Vagina (tissue), 2 donors: Measurements from ENCODE around the gene SRI. TPM values are rescaled to one million over a fixed set of nuclear protein-coding genes. Genes with fewer than 3 reads are reported as not detected.
A peak's percentile ranks its signal among the peaks of the same experiment; 100 is the strongest.
"Not testable (repeated sequence)": the region's sequence is repeated elsewhere in the genome, so short reads cannot be mapped to it uniquely, and the experiment has no call there.

ENCODE experiments used
- DNase-seq, 2 donors: peaks; one replicate each; pipeline ENCODE4 v3.0.0-alpha.2; 2017; ENCODE audit errors: extremely low spot score in 2 of 2
- H3K27ac ChIP-seq: fragments of 200-600 bp; sonication (generic); one replicate; pipeline ENCODE4 v1.5.1; 2019
- H3K27me3 ChIP-seq: fragments of 200-600 bp; sonication (generic); one replicate; pipeline ENCODE4 v1.5.1; 2019
- H3K36me3 ChIP-seq, 2 donors: fragments of 200-600 bp; sonication (generic); one replicate each; pipeline ENCODE4 v1.5.1; 2017 to 2019
- H3K4me1 ChIP-seq: fragments of 200-600 bp; sonication (generic); one replicate; pipeline ENCODE4 v1.5.1; 2019
- H3K4me3 ChIP-seq, 2 donors: fragments of 200-600 bp; sonication (generic); 1 replicate in 1 of 2; 2 replicates in 1 of 2; pipeline ENCODE4 v1.5.1; 2016 to 2019
- H3K9me3 ChIP-seq: fragments of 200-600 bp; sonication (generic); one replicate; pipeline ENCODE4 v1.5.1; 2019
- POLR2A ChIP-seq, 2 donors: fragments of 450-650 bp; IDR thresholded peaks; one replicate each; pipeline ENCODE4 v1.6.1; 2017; ENCODE audit warnings: antibody characterized with exemption in 2 of 2, mild to moderate bottlenecking in 2 of 2, moderate library complexity in 2 of 2
- POLR2AphosphoS5 ChIP-seq, 2 donors: sonication (generic); formaldehyde crosslinking; IDR thresholded peaks; one replicate each; pipeline ENCODE4 v1.9.0; 2017; ENCODE audit warnings: antibody characterized with exemption in 2 of 2, mild to moderate bottlenecking in 2 of 2, low read depth in 1 of 2; ENCODE audit not compliant: insufficient read depth in 1 of 2
- intact Hi-C: fragments of 100-400 bp; cut with DNase I; formaldehyde crosslinking; loops from one replicate; pipeline ENCODE4 v1.15.1; 2023
- total RNA-seq: library from RNA; depleted of rRNA; stranded (reverse); fragments of >200 nt; gene quantifications from one replicate; pipeline ENCODE4 v1.2.3, GENCODE V29; 2016
- TF ChIP-seq, protein P1 (sequence below), 3 experiments: fragments of 450-650 bp in 2 of 3; fragments of 200-600 bp in 1 of 3; sonication (generic) in 1 of 3; IDR thresholded peaks; one replicate each; pipeline ENCODE4 v1.5.1; 2017 to 2019; ENCODE audit warnings: antibody characterized with exemption in 3 of 3, mild to moderate bottlenecking in 2 of 3, moderate library complexity in 2 of 3

The SRI gene
- total RNA-seq, 1 donor from 2014 or later: 53.0 TPM

DNA sequence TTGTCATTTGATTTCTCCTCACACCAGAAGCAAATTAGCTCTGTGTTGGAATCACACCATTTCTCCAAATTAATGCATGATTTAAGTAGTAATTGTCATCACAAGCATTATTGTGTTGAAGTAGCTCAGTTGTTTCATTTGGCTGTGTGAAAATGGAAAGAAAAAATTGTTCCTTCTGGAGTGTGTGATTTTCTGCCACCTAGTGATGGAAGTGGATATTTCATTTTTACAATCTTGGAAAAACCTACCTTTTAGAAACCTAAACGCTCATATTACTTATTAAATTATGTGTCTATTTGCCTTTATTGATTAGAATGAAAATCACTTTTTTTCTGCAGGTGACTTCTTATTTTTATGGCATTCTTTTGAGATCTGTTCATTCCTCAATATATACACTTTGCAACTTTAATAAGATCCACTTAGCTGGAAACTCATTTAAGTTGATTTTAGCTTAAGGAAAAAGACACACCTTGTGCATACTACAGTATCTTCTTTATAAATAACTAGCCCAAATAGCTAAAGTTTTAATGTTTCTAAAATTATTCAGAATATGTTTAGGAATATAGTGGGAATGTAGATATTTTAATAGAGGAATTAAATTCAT, 50.0 kb downstream of the SRI start:
- Histone ChIP-seq H3K4me3 (no peak overlapping the region), H3K27me3 (no peaks in the 10 kb centered on the region), H3K27ac (no peak overlapping the region), H3K36me3 (no peaks in the 10 kb centered on the region), H3K4me1 (no peaks in the 10 kb centered on the region), H3K9me3 (no peaks in the 10 kb centered on the region)
- no peak for TF ChIP-seq POLR2AphosphoS5 (IDR thresholded peaks at IDR 0.05; ENCODE audit: insufficient read depth in 1 of 2, low read depth in 1 of 2)
- TF ChIP-seq, protein P1, sequence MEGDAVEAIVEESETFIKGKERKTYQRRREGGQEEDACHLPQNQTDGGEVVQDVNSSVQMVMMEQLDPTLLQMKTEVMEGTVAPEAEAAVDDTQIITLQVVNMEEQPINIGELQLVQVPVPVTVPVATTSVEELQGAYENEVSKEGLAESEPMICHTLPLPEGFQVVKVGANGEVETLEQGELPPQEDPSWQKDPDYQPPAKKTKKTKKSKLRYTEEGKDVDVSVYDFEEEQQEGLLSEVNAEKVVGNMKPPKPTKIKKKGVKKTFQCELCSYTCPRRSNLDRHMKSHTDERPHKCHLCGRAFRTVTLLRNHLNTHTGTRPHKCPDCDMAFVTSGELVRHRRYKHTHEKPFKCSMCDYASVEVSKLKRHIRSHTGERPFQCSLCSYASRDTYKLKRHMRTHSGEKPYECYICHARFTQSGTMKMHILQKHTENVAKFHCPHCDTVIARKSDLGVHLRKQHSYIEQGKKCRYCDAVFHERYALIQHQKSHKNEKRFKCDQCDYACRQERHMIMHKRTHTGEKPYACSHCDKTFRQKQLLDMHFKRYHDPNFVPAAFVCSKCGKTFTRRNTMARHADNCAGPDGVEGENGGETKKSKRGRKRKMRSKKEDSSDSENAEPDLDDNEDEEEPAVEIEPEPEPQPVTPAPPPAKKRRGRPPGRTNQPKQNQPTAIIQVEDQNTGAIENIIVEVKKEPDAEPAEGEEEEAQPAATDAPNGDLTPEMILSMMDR (IDR thresholded peaks at IDR 0.05): peak; percentile 13 to 49 (median 14)
- no peak for TF ChIP-seq POLR2A (IDR thresholded peaks at IDR 0.05)
- DNase-seq: no peak
- intact Hi-C loops: no loop called here

DNA sequence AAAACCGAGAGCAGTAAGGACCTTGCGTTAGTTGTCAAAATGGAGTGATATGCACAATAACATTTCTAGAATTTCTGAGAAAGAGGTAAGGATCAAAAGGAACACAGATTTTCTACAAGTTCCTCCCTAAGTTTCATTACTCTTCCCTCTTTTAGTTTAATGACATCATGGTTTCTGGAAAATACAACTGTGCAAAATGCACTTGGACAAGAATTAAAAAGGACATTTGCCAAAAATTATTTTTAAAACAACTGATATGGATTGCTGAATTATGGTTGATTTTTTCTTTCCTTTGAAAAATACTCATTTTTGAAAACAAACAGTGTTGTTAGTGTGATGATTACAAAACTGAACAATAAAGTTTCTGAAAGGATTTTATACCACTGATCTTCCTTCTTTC, 52.1 kb downstream of the SRI start:
- TF ChIP-seq POLR2AphosphoS5 (IDR thresholded peaks at IDR 0.05; ENCODE audit: insufficient read depth in 1 of 2, low read depth in 1 of 2) (no peak), POLR2A (IDR thresholded peaks at IDR 0.05) (no peak)
- TF ChIP-seq, protein P1 (IDR thresholded peaks at IDR 0.05): no peak
- Histone ChIP-seq H3K36me3 (no peaks in the 10 kb centered on the region), H3K4me3 (no peak overlapping the region), H3K4me1 (no peaks in the 10 kb centered on the region), H3K27me3 (no peaks in the 10 kb centered on the region), H3K27ac (no peak overlapping the region), H3K9me3 (no peaks in the 10 kb centered on the region)
- intact Hi-C loops: no loop called here
- DNase-seq: no peak

DNA sequence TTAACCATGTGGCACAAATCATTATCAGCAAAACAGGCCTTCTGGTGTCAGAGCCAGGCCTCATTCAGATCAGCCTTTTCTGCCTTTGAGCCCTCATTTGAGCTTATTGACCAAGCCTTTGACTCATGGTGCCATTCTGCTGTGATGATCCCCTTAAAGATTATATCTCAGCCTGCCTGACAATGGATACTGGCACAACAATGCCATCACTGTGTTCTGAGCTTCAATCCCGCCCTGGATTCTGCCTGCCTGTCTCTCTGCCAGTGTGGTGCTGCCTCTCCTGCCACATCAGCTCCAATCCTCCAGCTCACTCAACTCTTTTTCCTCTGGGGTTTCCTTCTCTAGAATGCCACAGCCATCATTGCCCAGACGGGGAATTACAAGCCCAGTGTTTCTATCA, 52.6 kb downstream of the SRI start:
- DNase-seq: no peak
- no peaks in the 10 kb centered on the region for H3K9me3 ChIP-seq
- no peaks in the 10 kb centered on the region for H3K4me1 ChIP-seq
- no peaks in the 10 kb centered on the region for H3K36me3 ChIP-seq
- no peaks in the 10 kb centered on the region for H3K27me3 ChIP-seq
- TF ChIP-seq, protein P1 (IDR thresholded peaks at IDR 0.05): no peak
- TF ChIP-seq POLR2A (IDR thresholded peaks at IDR 0.05): no peak
- no peak for TF ChIP-seq POLR2AphosphoS5 (IDR thresholded peaks at IDR 0.05; ENCODE audit: insufficient read depth in 1 of 2, low read depth in 1 of 2)
- no peak overlapping the region for H3K4me3 ChIP-seq
- intact Hi-C loops: no loop called here
- no peak overlapping the region for H3K27ac ChIP-seq

DNA sequence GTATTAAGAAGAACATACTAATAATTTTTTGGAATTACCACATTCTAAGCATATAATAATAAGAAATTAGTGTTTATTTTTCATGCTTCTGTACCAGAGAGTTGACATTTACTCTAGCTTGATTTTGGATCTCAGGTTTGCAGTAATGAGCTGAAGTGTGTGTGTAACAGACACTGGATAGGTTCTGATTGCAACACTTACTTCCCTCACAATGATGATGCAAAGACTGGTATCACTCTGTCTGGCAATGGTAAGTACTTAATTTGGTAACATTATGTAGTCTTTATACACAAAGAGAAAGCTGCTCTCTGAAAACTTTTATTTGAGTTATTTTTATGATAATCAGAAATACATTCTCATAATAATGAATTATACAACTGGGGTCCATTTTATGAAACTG, 54.1 kb downstream of the SRI start:
- intact Hi-C loops: no loop called here
- no peak for DNase-seq
- Histone ChIP-seq H3K27ac (no peak overlapping the region), H3K4me1 (no peaks in the 10 kb centered on the region), H3K27me3 (no peaks in the 10 kb centered on the region), H3K9me3 (no peaks in the 10 kb centered on the region), H3K36me3 (no peaks in the 10 kb centered on the region), H3K4me3 (no peak overlapping the region)
- TF ChIP-seq, protein P1 (IDR thresholded peaks at IDR 0.05): no peak
- TF ChIP-seq POLR2A (IDR thresholded peaks at IDR 0.05): no peak
- TF ChIP-seq POLR2AphosphoS5 (IDR thresholded peaks at IDR 0.05; ENCODE audit: insufficient read depth in 1 of 2, low read depth in 1 of 2): no peak

DNA sequence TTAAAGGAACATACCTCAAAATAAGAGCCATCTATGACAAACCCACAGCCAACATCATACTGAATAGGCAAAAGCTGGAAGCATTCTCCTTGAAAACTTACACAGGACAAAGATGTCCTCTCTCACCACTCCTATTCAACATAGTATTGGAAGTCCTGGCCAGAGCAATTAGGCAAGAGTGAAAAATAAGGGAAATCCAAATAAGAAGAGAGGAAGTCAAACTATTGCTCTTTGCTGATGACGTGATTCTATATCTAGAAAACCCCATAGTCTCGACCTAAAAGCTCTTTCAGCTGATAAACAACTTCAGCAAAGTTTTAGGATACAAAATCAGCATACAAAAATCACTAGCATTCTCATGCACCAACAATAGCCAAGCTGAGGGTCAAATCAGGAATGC, 60.1 kb downstream of the SRI start:
- H3K27ac ChIP-seq, intact Hi-C loops, H3K9me3 ChIP-seq, H3K4me1 ChIP-seq, DNase-seq, H3K4me3 ChIP-seq, H3K36me3 ChIP-seq, H3K27me3 ChIP-seq: not testable (repeated sequence)
